Measurements from ENCODE around the gene UTP18.
"Not testable (repeated sequence)": the region's sequence is repeated elsewhere in the genome, so short reads cannot be mapped to it uniquely, and the experiment has no call there.

UTP18 gene

DNA sequence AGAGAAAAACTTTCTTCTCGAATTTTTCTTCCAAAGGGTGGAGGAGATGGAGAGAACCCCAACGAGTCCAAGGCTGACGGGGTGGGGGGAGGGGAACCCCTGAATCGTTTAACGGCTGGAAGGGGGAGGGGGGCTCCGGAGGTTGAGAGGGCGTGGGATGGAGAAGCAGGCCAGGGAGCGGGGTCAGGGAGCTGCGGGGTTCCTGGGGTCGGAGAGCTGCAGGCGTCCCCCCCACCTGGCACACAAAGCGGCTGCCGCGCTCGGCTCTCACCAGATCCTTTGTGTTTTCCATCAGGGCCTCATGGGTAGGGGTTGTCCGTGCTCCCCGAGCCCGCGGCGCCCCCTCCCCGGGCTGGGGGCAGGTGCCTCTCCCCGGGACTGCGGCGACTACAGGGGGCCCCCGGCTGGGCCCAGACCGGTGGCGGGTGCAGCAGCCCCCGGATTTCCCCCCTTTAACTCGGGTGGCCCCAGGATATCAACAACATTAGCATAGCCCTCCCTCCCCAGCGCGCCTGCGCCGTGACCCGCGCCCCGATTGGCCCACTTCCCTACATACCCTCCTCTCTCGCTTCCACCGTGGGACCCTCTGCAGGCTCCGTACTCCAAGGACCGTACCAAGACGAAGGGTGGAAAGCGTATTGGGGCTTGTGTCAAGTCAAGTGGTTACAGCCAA, 646 bp upstream of the UTP18 start, which contains the start of gene MBTD1:
Gene MBTD1 (minus strand): TSS at position 486 of the 673 bp plus-strand sequence. CDS start 34,888 bp downstream, outside the sequence.
- peak; percentile 87 to 96 (median 93) for DNase-seq

DNA sequence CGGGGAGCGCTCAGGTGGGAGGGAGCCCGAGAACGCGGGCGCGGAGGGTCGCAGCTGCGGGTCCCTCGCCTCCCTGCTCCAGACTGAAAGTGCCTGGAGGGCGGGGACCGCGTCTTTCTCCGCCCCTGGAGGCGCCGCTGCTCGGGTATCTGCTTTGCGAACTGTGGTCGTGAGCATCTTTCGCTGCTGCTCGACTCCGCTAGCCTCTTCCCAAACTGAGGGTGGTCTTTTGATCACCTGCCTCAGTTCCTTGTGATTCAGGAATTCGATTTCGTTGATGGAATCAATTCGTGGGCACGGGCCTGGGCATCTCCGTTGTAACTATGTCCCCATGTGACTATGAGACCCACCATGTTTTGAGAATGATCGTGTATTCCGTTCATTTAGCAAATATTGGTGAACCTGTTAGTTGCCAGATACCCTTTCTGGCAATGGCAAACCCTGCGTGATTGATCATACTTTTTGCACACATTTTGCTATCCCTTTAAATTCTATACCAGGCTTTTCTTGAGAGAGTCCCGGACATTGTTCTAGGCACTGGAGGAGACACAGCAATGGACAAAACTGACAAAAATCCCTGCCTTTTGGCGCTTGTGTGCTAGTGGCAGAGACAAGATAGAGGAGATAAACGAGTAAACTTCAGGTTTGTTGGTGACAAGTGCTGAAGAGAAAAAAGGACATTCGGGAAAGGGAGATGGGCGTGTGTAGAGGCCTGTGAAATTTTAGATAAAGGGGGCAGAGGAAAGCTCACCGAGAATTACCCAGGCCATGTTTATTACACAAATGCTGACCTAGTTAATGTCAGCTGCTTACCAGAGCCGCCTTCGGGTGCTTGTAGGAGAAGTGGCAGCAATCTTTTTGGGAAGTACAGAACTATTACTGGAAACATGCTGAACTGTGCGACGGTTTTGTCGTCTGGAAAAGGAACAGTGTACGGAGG, 948 bp downstream of the UTP18 start:
- DNase-seq, result no peak

DNA sequence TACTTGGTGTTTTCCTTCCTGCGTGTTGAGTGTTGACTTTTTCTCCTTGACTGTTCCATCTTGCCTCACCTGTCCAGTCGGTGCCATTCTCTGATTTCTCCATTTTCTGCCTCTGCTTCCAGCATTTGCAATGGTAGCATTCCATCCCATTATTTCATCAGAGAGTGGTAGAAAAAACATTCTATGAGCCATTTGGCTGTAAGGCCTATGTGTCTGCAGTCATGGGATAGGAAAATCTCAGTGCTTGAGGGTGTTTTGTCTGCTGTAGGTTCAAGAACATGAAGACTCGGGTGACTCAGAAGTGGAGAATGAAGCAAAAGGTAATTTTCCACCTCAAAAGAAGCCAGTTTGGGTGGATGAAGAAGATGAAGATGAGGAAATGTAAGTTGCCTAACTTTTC, 2.7 kb downstream of the UTP18 start:
- no peak for DNase-seq

DNA sequence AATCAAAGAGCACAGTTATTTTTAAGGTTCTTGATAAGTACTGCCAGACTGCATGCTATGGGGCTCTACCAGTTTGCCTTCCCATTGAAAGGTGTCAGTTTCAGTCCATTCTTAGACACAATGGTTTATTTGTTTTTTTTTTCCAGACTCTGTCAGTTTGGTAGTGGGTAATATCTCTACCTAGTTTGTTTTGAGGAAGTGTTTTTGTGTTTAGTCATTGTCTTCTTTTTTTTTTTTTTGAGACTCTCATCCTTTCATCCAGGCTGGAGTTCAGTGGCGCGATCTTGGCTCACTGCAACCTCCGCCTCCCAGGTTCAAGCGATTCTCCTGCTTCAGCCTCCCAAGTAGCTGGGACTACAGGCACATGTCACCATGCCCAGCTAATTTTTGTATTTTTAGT, 4.1 kb downstream of the UTP18 start:
- DNase-seq, result peak in 1 of 5 donors; percentile 8

DNA sequence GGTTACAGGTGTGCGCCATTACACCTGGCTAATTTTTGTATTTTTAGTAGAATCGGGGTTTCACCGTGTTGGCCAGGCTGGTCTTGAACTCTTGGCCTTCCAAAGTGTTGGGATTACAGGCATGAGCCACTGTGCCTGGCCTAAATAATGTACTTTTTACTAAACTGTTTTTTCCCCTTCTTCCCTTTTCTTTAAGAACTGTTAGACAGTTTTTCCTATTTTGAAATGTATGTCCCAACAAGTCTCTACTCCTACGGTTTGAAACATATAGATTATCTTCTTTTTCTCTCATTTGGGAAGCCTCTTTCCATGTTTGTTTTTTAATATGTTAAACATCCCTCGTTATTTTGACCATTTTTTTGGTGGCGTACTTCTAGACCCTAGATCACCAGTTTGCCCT, 9.6 kb downstream of the UTP18 start:
- DNase-seq, result no peak

DNA sequence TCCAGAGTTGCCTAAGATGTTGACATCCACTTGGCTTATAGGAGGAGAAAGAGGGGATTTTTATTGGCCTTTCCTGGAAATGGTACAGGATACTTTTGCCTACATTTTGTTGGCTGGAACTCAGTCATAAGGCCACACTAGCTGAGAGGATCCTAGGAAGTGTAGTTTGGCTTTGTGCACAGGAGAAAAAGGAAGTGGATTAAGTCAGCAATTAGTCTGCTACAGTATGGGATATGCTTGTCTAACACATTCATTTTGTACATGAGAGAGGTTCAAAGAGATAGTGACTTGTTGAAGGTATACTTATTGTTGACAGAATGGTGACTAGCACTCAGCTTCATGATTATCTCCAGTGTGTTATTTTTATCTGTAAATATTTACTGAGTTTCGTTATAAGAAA, 10.3 kb downstream of the UTP18 start:
- DNase-seq, result no peak

DNA sequence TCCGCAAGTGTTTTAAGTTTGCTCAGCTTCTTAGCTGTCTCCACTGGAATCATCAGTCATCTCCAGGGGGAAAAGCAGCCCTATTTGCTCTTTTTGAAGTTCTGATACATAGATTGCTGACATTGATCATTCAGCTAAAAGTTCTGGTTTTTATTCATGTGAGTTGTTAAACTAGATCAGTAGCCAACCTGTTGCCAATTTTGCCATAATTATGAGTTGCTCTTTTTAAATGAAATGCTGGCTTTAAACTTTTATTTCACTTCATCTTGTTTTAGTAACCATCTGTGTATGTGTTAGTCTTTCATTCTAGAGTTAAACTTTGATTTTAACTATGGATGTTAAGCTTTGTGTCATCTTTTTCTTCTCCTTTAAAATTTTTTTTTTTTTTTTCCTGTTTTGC, 12.5 kb downstream of the UTP18 start:
- no peak for DNase-seq

DNA sequence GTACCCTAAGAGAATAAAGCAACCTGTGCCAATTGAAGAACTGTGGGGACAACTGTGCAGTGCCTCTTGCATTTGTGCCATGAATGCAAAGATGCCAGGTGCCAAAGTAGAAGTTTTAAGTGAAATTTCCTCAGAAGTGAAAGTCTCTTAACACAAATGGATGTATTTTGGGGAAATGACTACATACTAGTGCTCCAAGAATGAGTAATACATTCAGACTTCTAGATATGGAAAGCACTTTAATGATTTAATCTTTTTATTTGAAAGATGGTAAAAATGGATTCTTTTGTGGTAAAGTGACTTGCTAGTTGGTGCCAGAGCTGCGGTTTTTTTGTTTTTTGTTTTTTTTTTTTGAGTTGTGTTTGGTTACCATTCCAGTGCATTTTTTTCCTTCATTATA, 15.0 kb downstream of the UTP18 start:
- DNase-seq, result no peak

DNA sequence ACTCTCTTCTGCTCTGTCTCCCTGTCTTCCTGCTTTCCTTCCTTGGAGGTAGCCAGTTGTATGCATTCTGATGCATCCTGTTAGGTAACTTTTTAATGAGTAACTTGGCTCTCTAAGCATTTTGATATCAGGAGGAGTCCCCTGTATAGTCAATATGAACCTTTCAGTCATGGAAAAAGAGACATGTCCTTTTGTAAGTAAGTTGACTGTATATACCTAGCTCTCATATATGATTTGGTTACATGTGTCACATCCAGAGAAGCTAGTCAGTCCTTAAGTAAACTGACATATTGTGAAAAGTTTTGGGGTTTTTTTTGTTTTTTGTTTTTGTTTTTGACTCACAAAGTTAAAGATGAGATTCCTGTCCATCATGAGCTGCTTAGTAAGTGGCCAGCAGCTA, 18.8 kb downstream of the UTP18 start:
- DNase-seq, result no peak

DNA sequence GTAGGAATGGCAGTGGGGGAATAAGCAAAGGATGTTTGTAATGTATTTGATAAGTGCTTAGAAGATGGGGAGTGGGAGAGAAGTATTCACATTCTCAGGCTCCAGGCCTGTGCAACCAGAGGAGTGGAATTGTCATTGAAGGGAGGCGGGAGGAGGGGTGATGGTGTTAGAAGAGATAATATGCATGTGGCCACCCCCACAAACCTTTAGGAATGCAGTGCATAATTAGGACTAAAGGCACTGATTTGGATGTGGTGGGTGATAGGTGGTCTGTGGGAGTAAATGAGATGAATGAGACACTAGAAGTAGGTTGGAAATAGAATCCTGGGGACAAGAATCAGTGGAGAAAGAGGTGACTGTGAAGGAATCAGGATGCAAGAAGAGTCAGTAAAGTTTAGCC, 27.1 kb downstream of the UTP18 start:
- DNase-seq, result no peak

DNA sequence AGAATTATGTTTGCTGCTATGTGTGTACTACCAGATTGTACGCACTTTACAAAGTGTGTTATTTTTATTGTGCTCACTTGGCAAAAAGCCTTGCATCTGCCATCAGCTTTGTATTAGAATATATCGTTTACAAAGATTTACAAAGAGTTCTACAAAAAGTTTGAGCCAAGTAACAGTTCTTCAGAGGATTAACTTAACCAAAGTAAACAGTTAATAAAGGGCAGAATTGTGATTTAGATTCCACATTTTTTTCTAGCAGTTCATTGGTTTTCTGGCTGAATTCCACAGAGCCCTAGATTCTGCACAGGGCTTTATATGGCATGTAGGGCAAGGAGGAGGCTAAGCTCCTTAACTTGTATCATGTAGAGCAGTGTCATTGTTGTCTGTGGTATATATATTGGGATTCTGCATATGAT, 29.4 kb downstream of the UTP18 start:
- DNase-seq, result no peak

DNA sequence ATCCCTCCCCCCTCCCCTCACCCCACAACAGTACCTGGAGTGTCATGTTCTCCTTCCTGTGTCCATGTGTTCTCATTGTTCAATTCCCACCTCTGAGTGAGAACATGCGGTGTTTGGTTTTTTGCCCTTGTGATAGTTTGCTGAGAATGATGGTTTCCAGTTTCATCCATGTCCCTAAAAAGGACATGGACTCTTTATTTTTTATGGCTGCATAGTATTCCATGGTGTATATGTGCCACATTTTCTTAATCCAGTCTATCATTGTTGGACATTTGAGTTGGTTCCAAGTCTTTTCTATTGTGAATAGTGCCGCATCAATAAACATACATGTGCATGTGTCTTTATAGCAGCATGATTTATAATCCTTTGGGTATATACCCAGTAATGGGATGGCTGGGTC, 34.0 kb downstream of the UTP18 start:
- not testable (repeated sequence) for DNase-seq

DNA sequence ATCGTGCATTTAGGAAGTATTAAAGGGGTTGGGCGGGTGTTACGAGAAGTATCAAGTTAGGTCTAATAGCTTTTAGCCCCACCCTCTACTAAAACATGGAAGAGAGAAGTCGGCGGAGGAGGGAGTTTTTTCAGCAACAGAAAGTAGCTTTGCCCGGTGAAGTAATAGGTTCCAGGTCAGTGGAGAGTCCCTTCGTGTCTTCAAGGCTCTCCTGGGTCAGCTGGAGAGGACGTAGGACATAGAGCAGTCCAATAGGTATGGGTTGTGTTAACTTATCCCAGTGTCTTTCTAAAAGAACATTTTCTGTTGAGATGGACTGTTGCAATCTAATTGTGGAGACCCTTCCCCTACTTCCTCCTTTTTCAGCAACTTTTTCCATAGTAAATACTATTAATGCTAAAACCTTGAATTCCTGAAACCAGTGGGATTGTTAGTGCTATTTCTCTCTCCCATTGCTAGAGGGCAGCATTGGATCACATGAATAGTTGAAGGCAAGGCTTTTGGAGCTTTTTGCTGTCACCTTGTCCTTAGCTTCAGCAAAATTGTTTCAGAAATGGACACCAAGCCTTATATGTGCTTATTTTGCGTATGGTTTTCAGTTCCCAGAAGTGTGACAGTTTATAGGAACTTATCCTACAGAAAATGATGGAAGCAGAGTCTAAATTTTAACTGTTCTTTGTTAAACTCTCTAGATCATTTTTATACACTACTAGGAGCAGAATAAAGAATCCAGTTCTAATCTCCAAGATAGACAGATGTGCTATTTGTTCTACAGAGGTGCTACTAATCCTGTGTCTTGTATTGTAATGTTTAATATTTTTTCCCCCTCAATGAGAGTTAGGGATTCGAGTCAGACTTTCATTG, 38.4 kb downstream of the UTP18 start:
- no peak for DNase-seq

DNA sequence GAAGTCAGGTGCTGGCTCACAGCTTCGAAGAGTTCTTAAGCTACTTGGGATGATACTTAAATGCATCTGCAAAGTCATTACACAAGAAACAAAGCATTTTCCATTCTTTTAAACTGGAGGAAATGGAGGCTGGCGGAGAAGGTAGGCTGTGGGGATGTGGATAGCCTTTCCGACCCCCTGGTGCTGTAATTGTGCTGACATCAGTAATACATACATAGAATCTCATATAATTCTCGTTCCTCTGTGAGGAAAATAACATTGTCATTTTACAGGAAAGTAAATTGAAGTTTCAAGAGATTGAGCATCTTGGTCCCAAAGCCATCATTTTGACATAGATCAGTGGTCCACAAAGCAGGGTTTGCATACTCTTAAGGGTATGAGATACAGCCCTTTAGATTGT, 39.5 kb downstream of the UTP18 start:
- DNase-seq, result no peak

DNA sequence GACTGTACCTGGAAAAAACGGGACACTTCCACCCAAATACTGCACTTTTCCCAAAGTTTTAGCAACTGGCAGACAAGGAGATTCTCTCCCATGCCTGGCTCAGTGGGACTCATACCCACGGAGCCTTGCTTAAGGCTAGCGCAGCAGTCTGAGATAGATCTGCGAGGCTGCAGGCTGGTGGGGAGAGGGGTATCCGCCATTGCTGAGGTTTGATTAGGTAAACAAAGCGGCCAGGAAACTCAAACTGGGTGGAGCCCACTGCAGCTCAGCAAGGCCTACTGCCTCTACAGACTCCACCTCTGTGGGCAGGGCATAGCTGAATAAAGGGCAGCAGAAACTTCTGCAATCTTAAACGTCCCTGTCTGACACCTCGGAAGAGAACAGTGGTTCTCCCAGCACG, 44.8 kb downstream of the UTP18 start:
- DNase-seq, result no peak

DNA sequence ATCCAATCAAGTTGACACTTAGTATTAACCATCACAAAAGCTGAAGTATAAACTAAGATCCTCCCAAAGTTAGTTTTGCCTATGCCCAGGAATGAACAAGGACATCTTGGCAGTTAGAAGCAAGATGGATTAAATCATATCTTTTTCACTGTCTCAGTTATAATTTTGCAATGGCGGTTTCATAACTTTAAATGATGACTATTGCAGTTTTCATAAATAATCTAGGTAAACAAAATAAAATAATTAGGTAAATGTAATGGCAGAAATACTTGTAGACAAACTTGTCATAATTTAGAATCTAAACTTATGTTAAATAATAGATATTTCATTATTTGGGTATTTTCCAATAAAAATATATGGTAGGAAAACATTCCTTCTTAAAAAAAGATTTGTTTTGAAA, 51.7 kb downstream of the UTP18 start:
- DNase-seq, result not testable (repeated sequence)

DNA sequence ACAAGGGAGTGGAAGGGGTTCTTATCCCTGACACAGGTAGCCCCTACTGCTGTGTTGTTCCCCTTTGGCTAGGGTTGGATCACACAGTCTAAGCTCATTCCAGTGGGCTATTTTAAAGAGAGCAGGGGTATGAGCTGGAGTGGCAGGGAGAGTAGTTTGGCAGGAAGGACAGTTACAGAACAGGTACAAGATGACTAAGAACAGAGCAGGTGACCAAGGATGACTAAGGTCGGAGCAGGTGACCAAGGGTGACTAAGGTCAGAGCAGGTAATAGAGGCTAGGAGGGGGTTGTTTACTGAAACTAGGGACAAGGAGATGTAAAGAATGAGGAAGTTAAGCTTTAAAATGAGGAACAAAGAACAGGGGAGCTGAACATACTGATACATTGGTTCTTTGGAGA, 58.8 kb downstream of the UTP18 start:
- DNase-seq, result no peak

DNA sequence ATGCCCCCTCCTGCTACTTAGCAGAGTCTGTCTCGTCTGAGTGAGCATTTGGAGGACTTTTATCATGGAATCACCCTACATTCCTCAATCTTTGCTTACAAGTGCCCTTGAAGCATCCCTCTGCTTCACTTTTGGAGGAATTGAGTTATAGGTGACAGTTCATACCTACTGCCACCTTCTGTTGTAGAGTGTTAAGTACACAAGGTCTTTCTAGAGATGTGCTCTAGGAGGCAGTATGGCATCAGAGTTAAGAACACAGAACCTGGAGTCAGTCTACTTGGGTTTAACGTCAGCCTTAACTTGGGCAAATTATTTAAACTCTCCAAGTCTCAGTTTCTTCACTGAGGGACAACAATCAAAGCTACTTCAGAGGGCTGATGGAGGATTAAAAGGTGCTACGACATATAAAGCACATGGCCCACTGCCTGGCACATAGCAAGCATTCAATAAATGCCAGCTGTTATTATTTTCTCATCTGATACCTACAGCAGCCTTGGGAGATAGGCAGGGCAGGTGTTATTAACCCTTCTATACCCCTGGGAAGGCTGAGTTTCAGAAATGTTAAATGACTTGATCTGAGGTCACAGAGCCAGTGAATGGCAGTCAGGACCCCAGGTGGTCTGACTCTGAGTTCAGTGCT, 62.2 kb downstream of the UTP18 start:
- peak in 1 of 5 donors; percentile 32 for DNase-seq

DNA sequence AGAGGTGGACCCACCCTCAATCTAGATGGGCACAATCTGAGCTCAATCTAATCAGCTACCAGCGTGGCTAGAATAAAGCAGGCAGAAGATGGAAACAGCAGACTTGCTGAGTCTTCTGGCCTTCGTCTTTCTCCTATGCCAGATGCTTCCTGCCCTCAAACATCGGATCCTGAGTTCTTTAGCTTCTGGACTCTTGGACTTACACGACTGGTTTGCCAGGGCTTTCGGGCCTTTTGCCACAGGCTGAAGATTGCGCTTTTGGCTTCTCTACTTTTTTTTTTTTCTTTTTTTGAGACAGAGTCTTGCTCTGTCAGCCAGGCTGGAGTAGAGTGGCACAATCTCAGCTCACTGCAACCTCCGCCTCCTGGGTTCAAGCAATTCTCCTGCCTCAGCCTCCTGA, 65.1 kb downstream of the UTP18 start:
- DNase-seq, result no peak

DNA sequence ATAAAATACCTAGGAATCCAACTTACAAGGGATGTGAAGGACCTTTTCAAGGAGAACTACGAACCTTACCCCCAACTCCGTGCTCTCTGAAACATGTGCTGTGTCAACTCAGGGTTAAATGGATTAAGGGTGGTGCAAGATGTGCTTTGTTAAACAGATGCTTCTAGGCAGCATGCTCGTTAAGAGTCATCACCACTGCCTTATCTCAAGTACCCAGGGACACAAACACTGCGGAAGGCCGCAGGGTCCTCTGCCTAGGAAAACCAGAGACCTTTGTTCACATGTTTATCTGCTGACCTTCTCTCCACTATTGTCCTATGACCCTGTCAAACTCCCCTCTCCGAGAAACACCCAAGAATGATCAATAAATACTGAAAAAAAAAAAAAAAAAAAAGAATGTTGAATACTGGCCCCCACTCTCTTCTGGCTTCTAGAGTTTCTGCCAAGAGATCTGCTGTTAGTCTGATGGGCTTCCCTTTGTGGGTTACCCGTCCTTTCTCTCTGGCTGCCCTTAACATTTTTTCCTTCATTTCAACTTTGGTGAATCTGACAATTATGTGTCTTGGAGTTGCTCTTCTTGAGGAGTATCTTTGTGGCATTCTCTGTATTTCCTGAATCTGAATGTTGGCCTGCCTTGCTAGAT, 70.6 kb downstream of the UTP18 start:
- not testable (repeated sequence) for DNase-seq

DNA sequence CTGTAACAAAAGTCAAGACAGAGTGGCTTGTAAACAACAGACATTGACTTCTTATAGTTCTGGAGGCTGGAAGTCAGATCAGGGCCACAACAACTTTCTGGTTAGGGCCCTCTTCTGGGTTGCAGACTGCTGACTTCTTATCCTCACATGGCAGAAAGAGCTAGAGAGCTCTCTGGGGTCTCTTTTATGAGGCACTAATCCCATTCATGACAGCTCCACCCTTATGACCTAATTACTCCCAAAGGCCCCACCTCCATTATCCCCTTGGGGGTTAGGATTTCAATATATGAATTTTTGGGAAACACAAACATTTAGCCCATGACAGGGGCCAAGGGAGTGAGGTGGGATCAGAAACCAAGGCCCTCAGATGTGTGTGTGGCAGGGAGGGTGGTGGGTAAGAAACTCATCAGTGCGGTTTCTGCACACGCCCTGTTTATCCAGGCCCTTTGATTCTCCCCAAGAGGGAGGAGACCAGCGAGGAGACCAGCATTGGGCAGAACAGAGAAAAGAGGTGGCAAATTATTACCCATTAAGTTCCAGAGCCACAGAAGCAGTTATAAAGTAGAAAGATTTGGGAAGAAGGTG, 74.8 kb downstream of the UTP18 start:
- DNase-seq, result no peak
